HG02885 (cell line): ENCODE measurements around the gene MCAT.
"Not testable (repeated sequence)": the region's sequence is repeated elsewhere in the genome, so short reads cannot be mapped to it uniquely, and the experiment has no call there.

Experiments
- ATAC-seq: cut with Tn5 transposase; IDR thresholded peaks from one replicate; pipeline ENCODE4 v1.9.1; 2021; ENCODE audit warnings: mild to moderate bottlenecking; ENCODE audit not compliant: unreplicated experiment, poor library complexity

MCAT gene

DNA sequence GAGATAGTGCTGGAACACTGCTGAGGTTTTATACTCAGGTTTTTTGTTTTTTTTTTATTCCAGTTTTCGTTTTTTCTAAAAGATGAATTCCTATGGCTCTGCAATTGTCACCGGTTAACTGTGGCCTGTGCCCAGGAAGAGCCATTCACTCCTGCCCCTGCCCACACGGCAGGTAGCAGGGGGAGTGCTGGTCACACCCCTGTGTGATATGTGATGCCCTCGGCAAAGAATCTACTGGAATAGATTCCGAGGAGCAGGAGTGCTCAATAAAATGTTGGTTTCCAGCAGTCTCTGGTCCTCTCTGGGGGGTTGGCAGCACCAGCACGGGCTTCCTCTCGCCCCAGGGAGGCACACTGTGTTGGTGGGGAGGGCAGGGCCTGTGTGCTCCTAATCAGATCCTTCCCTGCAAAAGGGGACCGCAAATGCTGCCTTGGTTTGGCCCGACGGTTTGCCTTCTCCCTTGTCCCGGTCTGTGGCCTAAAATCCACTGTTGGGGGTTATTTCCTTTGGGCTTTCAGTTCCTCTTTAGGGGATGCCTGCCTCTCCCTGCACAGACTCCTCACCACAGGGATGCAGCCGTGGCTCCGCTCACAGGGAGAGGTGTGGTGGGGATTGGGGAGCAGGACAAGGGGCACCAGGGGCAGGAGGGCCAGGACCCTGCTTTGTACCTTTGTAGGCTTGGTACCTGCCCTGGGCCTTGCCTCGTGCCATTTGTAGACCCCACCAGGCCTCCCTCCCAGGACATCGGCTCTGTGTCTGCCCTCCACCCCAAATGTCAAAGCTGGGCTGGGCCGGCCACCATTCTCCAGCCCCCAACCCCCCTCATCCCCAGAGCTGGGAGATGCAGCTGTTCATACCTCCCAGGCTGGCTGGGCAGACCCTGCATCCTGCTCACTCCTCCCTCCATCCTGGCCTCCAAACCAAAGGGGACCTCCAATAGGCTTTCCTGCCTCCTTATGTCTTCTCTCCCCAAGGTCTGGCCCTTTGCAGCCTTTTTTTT lies 13.5 kb downstream of the MCAT start:
- ATAC-seq: no peak

DNA sequence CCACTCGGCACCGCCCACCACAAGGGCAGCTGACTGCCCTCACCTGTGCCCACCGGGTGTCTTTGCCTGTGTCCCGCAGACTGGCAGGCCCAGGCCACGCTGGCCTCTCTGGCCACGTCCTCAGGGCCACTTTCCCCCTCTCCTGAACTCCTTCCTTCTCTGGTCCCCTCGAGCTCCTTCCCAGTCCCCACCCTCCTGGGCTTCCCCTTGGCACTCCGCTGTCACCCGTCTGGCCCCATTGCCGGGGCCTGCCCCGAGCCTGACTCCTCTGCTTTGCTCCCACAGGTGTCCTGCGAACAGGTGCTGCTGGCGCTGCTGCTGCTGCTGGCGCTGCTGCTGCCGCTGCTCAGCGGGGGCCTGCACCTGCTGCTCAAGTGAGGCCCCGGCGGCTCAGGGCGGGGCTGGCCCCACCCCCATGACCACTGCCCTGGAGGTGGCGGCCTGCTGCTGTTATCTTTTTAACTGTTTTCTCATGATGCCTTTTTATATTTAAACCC lies 14.2 kb downstream of the MCAT start:
- no peak for ATAC-seq

DNA sequence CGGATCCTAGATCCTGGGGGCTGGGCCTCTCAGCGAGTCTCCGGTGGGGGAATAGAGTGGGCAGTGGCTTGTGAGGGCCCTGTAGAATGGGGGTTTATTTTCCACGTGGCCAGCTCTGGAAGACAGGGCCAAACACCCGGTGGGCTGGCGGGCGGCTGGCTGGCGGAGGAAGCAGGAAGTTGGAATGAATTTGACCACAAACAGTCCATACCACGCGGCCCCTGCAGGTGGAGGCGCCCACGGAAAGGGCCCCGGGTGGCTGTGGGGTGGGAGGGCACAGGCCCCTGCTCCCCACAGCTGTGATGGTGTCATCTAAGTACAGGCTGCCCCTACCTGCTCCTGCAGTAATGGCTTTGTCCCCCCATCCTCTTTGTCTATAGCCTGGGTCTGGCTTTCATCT lies 15.1 kb downstream of the MCAT start:
- ATAC-seq: no peak

DNA sequence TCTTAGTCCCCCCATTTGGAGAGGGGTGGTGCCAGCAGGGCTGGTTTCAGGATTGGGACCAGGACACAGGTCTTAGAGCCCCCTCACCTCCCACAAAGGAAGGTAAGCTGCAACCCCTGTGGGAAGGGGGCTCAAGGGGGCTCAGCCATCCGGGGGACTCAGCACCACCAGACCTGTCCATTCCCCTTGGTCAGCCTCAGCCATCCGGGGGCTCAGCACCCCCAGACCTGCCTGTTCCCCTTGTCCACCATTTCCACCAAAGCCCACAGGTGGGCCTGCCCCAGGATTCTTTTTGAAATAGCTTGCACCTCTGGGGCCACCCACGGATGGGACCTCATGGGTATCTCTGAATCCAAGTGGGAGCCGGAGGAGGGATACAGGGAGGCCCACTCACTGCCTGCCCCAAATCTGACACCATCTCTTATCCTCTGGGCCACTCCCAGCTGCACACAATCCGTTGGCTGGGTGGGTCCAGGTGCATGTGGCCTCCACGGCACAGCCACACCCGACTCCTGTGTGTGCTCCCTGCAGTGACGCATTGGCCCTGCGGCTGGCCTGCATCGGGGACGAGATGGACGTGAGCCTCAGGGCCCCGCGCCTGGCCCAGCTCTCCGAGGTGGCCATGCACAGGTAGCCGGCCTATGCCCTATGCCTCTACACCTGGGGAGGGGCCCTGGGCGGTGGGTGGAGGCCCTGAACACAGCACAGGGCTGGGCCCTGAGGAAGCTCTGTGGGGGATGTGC lies 15.9 kb downstream of the MCAT start:
- ATAC-seq: no peak

DNA sequence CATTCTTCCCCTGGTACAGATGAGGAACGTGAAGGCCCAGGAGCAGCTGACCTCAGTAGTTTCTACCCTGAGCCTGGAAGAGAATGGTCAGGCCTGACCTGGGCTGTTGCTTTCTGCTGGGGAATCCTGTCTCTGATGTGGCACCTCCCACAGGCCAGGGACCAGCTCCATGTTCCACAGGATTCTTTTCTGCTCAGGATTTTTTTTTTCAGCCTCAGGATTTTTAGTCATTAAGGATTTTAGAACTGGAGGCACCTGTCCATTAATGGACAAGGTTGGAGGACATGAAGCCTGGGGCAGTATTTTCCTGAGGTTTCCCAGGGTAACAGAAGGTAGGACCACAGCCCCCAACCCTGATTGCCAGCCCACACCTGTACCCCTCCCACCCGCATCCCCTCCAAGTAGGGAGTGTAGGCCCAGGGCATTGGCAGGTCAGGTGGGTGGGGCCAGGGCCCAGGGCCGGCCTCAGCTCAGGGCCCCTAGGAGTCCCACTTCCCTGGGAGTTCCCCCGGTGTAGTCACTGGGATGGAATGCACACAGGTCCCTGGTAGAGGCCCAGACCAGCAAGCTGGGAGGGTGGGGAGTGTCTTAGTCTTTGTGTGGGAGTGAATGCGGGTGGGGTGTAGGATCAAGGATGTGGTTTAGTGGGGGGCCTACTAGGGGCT lies 16.6 kb downstream of the MCAT start:
- ATAC-seq: no peak

DNA sequence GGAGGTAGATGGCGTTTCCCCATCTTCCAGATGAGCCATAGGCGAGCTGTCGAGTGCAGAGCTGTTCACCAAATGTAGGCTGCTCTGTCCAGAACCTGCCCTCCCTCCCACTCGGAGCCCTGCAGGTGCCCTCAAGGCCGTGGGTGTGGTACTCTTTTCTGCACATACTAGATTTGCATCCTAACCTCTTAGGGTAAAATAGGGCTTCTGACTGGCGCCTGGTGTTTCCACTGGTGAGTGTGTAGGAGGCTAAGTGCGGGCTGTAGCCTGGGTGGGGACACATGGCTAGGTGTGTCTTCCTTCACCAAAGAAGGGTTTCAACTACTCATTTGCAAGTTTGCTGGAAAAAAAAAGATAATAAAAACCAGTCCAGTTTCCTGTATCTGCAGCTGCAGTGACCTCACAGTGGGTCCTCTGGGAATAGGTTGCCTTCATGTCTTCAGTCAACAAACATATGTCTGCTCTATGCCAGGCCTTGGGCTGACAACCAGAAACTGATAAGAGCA lies 24.2 kb downstream of the MCAT start:
- ATAC-seq: peak; percentile 72

DNA sequence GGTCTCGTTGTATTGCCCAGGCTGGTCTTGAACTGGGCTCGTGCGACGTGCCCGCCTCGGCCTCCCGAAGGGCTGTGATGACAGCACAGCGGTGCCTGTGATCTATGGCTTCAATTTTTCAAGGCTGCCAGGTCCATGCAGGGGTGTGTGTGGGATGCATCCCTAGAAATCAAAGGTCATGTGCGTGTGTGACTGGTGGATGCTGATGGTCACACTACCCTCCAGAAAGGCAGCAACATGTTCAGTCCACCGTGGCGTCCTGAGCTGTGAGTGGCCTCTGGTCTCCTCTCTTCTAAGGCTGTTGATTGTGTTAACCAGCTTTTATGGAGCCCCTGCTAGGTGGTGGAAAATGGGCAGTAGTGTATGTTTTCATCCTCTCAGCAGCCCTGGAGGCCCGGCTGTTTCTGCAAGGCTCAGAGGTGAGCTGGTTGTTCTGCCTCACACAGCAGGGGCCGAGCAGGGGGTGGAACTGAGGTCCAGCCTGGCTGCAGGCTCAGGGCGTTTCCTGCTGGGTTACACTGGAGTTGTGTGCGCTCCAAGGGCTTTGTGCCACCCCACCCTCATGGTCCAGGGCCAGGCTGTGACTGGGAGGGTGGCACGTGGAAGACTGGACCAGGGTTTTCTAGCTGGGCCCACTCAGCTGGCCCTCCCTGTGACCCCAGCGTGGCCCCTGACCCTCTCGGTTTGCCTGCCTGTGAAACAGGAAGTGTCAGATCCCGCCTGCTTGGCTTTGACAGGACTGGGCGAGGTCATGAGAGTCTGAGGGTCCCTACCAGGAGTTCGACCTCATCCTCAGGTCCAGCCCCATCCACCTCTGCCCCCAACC lies 25.0 kb downstream of the MCAT start:
- ATAC-seq: peak; percentile 5

DNA sequence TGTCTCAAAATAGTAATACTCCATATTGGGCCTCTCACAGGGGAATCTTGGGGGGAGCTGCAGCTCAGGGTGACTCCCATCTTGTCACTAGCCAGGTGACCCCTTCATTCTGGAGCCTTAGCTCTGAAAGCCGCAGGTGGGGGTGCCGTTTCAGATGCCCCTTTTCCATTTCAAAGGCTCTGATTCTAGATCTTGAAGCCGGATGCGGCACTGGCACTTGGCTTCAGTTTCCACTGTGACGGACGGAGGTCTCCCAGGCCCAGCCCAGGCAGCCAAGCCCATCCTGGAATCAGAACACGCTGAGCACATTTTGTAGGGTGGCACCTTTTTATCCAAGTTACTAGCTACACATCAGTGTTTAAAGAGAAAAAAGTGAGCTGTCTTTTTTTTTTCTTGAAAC lies 26.3 kb downstream of the MCAT start:
- no peak for ATAC-seq

DNA sequence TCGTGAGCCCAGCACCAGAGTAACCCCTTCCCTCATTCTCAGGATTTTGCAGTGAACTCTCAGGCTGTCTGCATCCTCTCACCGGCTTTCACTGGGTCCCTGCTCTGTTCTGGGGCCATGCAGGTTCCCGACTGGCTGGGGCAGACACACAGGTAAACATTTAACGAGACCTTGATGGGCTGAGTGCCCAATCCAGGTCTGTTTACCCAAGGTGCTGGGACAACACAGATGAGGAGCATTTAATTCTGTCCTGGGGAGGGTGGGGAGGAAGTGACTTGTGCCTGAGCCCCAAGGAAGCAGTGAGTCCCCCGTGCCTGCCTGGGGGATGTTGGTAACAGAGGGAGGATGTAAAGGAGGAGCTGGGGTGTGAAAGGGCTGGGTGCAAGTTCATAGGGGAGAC lies 28.2 kb downstream of the MCAT start:
- ATAC-seq: no peak

DNA sequence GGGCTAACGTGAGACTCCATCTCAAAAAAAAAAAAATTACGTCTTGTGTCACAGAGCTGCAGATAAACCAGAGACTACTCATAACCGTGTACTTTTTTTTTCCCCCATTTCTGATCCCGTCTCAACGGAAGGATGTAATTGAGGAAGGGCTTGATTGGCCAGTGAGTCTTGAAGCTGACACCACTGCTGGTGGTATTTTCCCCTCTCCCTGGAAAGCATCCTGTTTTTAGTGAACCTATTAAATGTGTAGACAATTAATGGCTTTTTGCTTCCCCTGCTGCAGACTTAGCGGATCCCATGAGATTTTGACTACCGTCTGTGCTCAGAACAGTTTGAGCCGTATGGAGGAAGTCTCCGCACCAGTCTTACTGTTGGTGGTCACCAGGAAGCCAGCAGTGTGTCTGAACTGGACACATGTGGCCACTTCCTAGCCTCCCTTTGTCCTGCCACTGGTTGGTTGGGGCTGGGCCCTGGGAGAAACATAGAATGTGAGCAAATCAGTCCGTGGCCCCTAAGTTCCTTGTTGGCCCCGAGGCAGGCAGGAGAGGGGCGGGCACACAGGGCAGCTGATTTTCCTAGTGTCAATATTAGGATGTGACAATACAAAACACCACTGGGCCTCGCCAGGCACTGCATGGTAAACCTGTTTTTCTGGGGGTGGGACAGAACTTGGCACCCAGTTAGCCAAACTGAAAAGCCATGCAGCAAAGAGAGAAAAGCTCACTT lies 29.5 kb downstream of the MCAT start:
- ATAC-seq: no peak

DNA sequence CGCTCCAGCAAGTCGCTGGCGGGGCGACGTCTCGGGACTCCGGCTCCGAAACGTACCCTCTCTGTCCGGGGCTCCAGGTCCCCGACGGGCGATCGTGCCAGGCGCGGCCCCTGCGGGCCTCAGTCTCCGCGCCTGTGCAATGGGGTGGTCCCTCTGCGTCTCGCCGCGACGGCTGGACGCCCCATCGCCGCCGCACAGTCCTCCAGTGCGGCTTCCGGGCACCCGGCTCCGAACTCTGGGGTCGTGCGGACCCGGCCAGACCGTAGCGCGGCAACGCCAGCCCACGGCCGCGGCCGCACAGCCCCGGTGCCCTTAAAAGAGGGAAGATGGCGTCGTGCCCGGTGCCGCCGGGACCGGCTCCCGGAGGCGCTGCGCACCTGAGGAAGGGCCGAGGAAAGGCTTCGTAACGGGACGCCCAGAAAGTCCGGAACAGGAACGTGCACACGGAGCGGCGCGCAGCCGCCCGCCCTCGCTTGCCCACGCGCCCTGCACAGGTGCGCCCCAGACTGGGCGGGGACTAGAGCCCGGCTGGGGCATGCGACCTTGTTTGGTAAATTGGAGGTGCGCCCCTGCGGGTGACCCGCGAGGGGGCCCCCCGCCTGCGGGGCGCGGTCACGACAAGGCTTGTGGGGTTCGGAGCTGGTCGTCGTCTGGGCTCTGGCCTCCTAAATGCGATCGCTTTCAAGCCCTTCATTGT lies 32.1 kb downstream of the MCAT start:
- peak; percentile 68 for ATAC-seq

DNA sequence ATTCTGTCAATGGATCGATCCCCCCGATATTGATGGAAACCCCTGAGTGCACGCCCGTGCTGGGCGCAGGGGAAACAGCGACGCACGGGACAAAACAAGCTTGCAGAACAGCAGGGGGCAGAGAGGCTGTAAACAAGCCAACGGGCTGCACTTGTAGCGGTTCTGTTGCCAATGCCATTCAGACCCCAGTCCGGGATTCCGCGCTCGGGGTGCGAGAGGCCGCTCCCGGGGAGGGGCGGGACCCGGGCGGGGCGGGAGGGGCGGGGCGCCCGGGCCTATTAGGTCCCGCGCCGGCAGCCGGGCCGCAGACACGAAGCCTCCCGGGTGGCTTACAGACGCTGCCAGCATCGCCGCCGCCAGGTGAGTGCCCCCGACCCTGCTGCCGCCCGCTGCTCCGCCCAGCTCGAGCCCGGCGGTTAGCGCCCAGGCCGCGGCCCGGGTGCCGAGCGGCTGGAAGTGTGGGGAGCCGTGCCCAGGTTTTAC lies 32.7 kb downstream of the MCAT start, which contains the start of gene BIK:
BIK (plus strand) TSS at position 307 of the 483 bp plus-strand sequence. CDS start 13,273 bp downstream, outside the sequence.
- peak; percentile 57 for ATAC-seq

DNA sequence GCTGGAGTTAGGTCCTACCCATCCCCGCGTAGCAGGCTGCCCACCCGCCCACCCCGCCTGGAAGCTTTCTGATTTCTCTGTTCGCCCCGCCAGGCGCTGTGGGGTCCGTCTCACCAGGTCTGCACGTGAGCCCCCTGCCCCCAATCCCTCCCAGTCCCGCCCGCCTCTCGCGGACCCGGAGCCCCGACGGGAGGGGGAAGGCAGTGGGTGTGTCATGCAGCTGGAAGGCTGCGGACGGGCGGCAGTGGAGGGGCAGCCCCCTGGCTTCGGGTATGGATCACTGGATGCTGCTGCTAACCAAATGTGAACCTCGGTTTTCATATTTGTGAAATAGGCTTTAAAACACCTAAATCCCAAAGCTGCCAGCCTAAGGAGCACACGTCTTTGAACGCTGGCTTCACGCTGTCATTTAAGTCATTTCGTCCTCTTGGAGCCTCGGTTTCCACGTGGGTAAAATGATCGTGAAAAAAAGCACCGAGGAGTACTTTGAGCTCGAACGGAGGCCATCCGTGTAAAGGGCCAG lies 33.2 kb downstream of the MCAT start:
- no peak for ATAC-seq

DNA sequence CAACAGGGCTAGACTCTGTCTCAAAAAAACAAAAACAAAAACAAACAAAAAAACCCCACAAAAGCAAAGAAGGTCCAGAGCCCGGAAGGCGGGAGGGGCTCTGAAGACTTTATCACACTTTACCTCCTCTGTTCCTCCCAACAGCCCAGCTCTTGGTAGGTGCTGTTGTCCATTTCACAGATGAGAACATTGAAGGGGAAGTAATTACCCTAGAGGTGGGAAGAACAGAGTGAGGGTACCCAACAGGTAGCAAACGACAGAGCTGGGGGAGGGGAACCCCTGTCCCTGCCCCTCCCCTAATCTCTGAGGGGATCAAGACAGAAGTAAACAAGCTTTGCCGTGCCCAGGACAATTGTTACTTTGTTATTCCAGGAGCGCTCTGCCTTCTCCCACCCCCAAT lies 33.7 kb downstream of the MCAT start:
- ATAC-seq: no peak

DNA sequence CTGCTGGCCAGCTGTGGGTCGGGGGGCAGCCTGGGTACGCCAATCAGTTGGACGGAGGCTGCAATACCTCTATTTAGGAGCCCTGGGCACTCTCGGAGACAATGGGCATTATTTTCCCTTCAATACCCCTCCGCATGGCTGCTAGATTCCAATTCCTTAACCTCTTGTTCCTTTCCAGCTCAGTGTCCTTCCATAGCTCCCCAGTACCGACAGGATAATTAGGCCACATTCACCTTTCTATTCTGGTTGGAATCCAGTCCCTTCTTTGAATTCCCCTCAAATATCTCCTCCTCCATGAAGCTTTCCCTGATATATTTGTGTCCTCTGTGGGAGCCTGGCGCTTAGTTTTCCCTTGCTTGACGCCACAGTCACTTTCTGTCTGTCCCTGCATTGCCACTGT lies 36.9 kb downstream of the MCAT start:
- ATAC-seq: no peak

DNA sequence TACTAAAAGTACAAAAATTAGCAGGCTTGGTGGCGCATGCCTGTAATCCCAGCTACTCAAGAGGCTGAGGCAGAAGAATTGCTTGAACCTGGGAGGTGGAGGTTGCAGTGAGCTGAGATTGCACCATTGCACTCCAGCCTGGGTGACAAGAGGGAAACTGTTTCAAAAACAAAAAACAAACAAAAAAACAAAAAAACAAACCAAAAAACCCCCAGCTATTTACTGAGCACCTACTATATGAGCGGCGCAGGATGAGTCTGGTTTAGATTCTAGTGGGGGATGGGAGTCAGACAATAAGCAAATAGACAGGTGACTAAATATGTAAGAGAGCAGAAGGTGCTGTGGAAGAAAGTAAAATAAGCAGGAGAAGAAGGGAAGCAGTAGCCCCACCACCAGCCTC lies 38.2 kb downstream of the MCAT start:
- ATAC-seq: not testable (repeated sequence)

DNA sequence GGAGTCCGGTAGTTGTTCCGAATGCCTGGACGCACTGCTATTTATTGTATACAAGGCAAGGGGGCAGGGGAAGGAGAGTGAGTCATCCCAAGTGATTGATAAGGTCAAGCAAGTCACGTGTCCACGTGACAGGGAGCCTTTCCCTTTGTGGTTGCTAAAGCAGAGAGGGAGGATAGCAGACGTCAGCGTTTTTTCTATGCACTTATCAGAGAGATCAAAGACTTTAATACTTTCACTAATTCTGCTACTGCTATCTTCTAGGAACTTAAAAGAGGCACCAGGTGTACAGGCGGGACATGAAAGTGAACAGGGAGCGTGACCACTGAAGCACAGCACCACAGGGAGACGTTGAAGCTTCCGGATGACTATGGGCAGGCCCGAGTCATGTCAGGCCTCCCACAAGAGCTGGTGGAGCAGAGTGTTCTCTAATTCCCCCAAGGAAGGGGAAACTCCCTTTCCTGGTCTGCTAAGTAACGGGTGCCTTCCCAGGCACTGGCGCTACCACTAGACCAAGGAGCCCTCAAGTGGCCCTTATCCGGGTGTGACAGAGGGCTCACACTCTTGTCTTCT lies 39.1 kb downstream of the MCAT start:
- not testable (repeated sequence) for ATAC-seq

DNA sequence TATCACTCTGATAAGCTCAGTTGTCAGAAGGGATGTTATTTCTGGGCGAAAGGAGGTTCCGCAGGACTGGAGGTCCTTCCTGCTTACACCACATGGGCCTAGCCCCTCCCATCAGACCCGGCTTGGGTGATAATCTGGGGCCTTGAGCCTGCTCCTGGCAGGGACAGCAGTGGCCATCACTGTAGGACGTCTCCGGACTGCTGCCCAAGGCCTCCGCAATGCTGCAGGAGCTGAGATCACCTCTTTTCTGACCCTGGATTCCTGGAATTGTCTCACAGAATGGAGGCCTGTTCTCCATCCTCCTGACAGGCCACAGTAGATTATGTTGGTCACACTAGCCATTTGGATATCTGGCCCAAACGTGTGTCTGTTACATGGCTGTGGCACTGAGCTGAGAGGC lies 41.9 kb downstream of the MCAT start:
- no peak for ATAC-seq
